ENCODE measurements around the gene LYRM4.

DNA sequence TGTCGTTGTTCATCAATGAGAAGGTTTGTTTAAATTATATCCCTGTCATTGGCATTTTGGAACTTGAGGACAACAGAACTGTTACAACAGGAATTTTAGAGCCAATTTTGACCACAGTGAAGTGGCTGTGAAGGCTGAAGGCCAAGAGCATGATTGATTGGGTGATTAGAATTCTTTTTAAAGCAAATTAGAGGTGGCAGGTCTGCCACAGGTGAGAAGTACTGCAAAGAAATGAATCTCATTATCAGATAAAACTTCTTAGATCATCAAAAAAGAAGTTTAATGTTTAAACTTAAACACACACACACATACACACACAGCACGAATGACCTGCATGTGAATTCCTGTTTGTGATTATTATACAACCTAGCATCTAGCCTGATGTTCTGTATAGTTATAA lies 32.9 kb upstream of the LYRM4 start:
- TF ChIP-seq, protein P1, sequence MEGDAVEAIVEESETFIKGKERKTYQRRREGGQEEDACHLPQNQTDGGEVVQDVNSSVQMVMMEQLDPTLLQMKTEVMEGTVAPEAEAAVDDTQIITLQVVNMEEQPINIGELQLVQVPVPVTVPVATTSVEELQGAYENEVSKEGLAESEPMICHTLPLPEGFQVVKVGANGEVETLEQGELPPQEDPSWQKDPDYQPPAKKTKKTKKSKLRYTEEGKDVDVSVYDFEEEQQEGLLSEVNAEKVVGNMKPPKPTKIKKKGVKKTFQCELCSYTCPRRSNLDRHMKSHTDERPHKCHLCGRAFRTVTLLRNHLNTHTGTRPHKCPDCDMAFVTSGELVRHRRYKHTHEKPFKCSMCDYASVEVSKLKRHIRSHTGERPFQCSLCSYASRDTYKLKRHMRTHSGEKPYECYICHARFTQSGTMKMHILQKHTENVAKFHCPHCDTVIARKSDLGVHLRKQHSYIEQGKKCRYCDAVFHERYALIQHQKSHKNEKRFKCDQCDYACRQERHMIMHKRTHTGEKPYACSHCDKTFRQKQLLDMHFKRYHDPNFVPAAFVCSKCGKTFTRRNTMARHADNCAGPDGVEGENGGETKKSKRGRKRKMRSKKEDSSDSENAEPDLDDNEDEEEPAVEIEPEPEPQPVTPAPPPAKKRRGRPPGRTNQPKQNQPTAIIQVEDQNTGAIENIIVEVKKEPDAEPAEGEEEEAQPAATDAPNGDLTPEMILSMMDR (optimal IDR thresholded peaks at IDR 0.05 in 1 of 3, IDR thresholded peaks at IDR 0.05 in 1 of 3, conservative IDR thresholded peaks at IDR 0.05 in 1 of 3; ENCODE audit: extremely low read depth in 1 of 3, insufficient read depth in 2 of 3, low read length in 3 of 3), result no peak
- no peak for TF ChIP-seq EZH2 (IDR thresholded peaks at IDR 0.05; ENCODE audit: low read length)
